Uterus (tissue), 2 donors: Measurements from ENCODE around the gene ADGRF4.

ENCODE experiments used
- CTCF ChIP-seq, 4 experiments: fragments of 200-600 bp in 2 of 4; fragments of 450-650 bp in 2 of 4; sonication (generic) in 2 of 4; IDR thresholded peaks; one replicate each; pipeline ENCODE4 v1.5.1; 2016 to 2019; ENCODE audit warnings: antibody characterized with exemption in 4 of 4, mild to moderate bottlenecking in 2 of 4, moderate library complexity in 1 of 4
- POLR2A ChIP-seq, 2 donors: fragments of 450-650 bp; IDR thresholded peaks; one replicate each; pipeline ENCODE4 v1.6.1; 2016; ENCODE audit warnings: antibody characterized with exemption in 2 of 2, mild to moderate bottlenecking in 1 of 2, moderate library complexity in 1 of 2

GRCh38 chr6:47655719-47656595, 42.4 kb upstream of the ADGRF4 start:
- TF ChIP-seq CTCF (IDR thresholded peaks at IDR 0.05) (no peak), POLR2A (IDR thresholded peaks at IDR 0.05) (no peak)
